GM23338 (cell line): ENCODE results near the gene DAAM1. TPM values are rescaled to one million over a fixed set of nuclear protein-coding genes. Genes with fewer than 3 reads are reported as not detected.

Source experiments
- ATAC-seq: fragments of 200-7000 bp; cut with Tn5 transposase; 3 replicates; pipeline ENCODE4 v1.9.1; 2020
- DNase-seq: peaks from one replicate; pipeline ENCODE4 v3.0.0-alpha.2; 2015; ENCODE audit warnings: low spot score
- H2AFZ ChIP-seq: fragments of 200-600 bp; sonication (generic); 2 replicates; pipeline ENCODE4 v1.8.0; 2016; ENCODE audit warnings: antibody characterized with exemption, mild to moderate bottlenecking, moderate library complexity
- H3F3A ChIP-seq: fragments of 200-600 bp; sonication (generic); replicated peaks from 2 replicates; pipeline ENCODE4 v1.8.0; 2017; ENCODE audit warnings: antibody characterized with exemption, mixed run types, low read depth
- H3K27ac ChIP-seq: fragments of 200-600 bp; sonication (generic); 2 replicates; pipeline ENCODE4 v1.6.1; 2016; ENCODE audit warnings: low read depth
- H3K27me3 ChIP-seq: fragments of 200-600 bp; sonication (generic); 2 replicates; pipeline ENCODE4 v1.8.0; 2016; ENCODE audit warnings: mild to moderate bottlenecking, mixed run types, moderate library complexity; ENCODE audit not compliant: insufficient read depth
- H3K36me3 ChIP-seq: fragments of 200-600 bp; sonication (generic); 2 replicates; pipeline ENCODE4 v1.8.0; 2016; ENCODE audit warnings: mild to moderate bottlenecking; ENCODE audit not compliant: insufficient read depth
- H3K4me1 ChIP-seq: fragments of 200-600 bp; sonication (generic); 2 replicates; pipeline ENCODE4 v1.8.0; 2016; ENCODE audit warnings: mild to moderate bottlenecking, moderate library complexity; ENCODE audit not compliant: insufficient read depth
- H3K4me2 ChIP-seq: fragments of 200-600 bp; sonication (generic); 2 replicates; pipeline ENCODE4 v1.7.1; 2017; ENCODE audit warnings: mixed run types
- H3K4me3 ChIP-seq: fragments of 200-600 bp; sonication (generic); 2 replicates; pipeline ENCODE4 v1.6.1; 2016; ENCODE audit warnings: mixed run types
- H3K79me2 ChIP-seq: fragments of 200-600 bp; sonication (generic); replicated peaks from 2 replicates; pipeline ENCODE4 v1.8.0; 2017; ENCODE audit warnings: mild to moderate bottlenecking; ENCODE audit not compliant: insufficient read depth
- H3K9me2 ChIP-seq: fragments of 200-600 bp; sonication (generic); 2 replicates; pipeline ENCODE4 v1.8.0; 2017; ENCODE audit not compliant: insufficient read depth
- H4K20me1 ChIP-seq: fragments of 200-600 bp; sonication (generic); replicated peaks from 2 replicates; pipeline ENCODE4 v1.8.0; 2017; ENCODE audit warnings: mild to moderate bottlenecking; ENCODE audit not compliant: insufficient read depth
- H3K27ac Mint-ChIP-seq: 2 replicates; pipeline ENCODE4 v1.8.0; 2020; ENCODE audit warnings: inconsistent platforms, mild to moderate bottlenecking, moderate library complexity, mixed read lengths
- H3K27me3 Mint-ChIP-seq: 3 replicates; pipeline ENCODE4 v1.8.0; 2022; ENCODE audit warnings: low read depth, mild to moderate bottlenecking, moderate library complexity, mixed read lengths, inconsistent platforms; ENCODE audit not compliant: insufficient read depth, poor library complexity
- H3K36me3 Mint-ChIP-seq: 3 replicates; pipeline ENCODE4 v1.8.0; 2021; ENCODE audit warnings: low read depth, mild to moderate bottlenecking, inconsistent platforms, moderate library complexity, mixed read lengths
- H3K4me1 Mint-ChIP-seq: 3 replicates; pipeline ENCODE4 v1.8.0; 2020; ENCODE audit warnings: mild to moderate bottlenecking, inconsistent platforms, mixed read lengths
- H3K4me3 Mint-ChIP-seq: 3 replicates; pipeline ENCODE4 v1.8.0; 2021; ENCODE audit warnings: moderate library complexity, mild to moderate bottlenecking, inconsistent platforms, mixed read lengths
- H3K9me3 Mint-ChIP-seq: 3 replicates; pipeline ENCODE4 v1.8.0; 2020; ENCODE audit warnings: moderate library complexity, mild to moderate bottlenecking, inconsistent platforms, mixed read lengths
- CREB1 ChIP-seq: fragments of 250-450 bp; sonication (Bioruptor Pico); IDR thresholded peaks from 2 replicates; pipeline ENCODE4 v1.5.0; 2020; ENCODE audit warnings: low read depth, mild to moderate bottlenecking, moderate library complexity
- CTCF ChIP-seq, 2 experiments: fragments of 200-600 bp in 1 of 2; sonication (generic) in 1 of 2; conservative IDR thresholded peaks; 2 replicates each; pipeline versions ENCODE4 v1.5.1 to v1.6.1; 2016 to 2017; ENCODE audit warnings: antibody characterized with exemption in 2 of 2, low read depth in 2 of 2, mild to moderate bottlenecking in 2 of 2, moderate library complexity in 1 of 2
- EZH2 ChIP-seq: fragments of 200-600 bp; sonication (generic); IDR thresholded peaks from one replicate; pipeline ENCODE4 v1.8.0; 2017; ENCODE audit warnings: antibody characterized with exemption, mild to moderate bottlenecking, low read depth; ENCODE audit not compliant: unreplicated experiment
- JUNB ChIP-seq: IDR thresholded peaks from one replicate; pipeline ENCODE4 v1.6.1; 2016; ENCODE audit warnings: antibody characterized with exemption; ENCODE audit not compliant: unreplicated experiment
- NANOG ChIP-seq: IDR thresholded peaks from 2 replicates; pipeline ENCODE4 v1.6.1; 2016; ENCODE audit warnings: antibody characterized with exemption, borderline replicate concordance
- REST ChIP-seq: IDR thresholded peaks from one replicate; pipeline ENCODE4 v1.6.1; 2018; ENCODE audit warnings: antibody characterized with exemption; ENCODE audit not compliant: unreplicated experiment
- STAT1 ChIP-seq: IDR thresholded peaks from one replicate; pipeline ENCODE4 v1.6.1; 2016; ENCODE audit warnings: antibody characterized with exemption; ENCODE audit not compliant: unreplicated experiment
- ZNF114 ChIP-seq: fragments of 250-450 bp; sonication (Bioruptor Pico); IDR thresholded peaks from 2 replicates; pipeline ENCODE4 v1.5.0; 2020; ENCODE audit warnings: mild to moderate bottlenecking, moderate library complexity
- ZNF331 ChIP-seq: fragments of 250-450 bp; sonication (Bioruptor Pico); IDR thresholded peaks from 2 replicates; pipeline ENCODE4 v1.5.0; 2020; ENCODE audit warnings: low read depth, mild to moderate bottlenecking, moderate library complexity
- ZNF462 ChIP-seq: fragments of 250-450 bp; sonication (Bioruptor Pico); IDR thresholded peaks from 2 replicates; pipeline ENCODE4 v1.5.0; 2020; ENCODE audit warnings: mild to moderate bottlenecking, moderate library complexity
- polyA plus RNA-seq: library from polyadenylated mRNA; unstranded; fragments of >200 nt; fragmentation: Nextera tagmentation; extraction: Ambion mirVana; gene quantifications from 2 replicates; pipeline ENCODE4 v1.2.1, GENCODE V29; 2016
- total RNA-seq: library from RNA; depleted of rRNA; stranded (reverse); fragments of >200 nt; shearing (Covaris generic); gene quantifications from 2 replicates; pipeline ENCODE4 v1.2.3, GENCODE V29; 2014

DAAM1 gene
- total and polyA plus RNA-seq, 2 experiments from 2014 or later = 36.3 to 42.1 TPM

GRCh38 chr14:59268011-59268410, 79.5 kb downstream of the DAAM1 start (continued):
- no peak for TF ChIP-seq CTCF (conservative IDR thresholded peaks at IDR 0.05; ENCODE audit: low read depth in 2 of 2)
- no peak for TF ChIP-seq JUNB

GRCh38 chr14:59268858-59269257, 80.4 kb downstream of the DAAM1 start:
- no peak for TF ChIP-seq JUNB
- TF ChIP-seq CREB1 (CRISPR knock-in tag) = no peak
- no peak for TF ChIP-seq EZH2
- no peak for TF ChIP-seq ZNF462 (CRISPR knock-in tag)
- no peak for TF ChIP-seq ZNF114 (CRISPR knock-in tag)
- TF ChIP-seq ZNF331 (CRISPR knock-in tag) = no peak
- TF ChIP-seq REST = no peak
- no peak for TF ChIP-seq STAT1
- TF ChIP-seq NANOG = no peak

More at GRCh38 chr14:59268858-59269257, 80.4 kb downstream of the DAAM1 start:
- Mint-ChIP-seq H3K4me1 (peaks cover 15% of the 10 kb centered on the region), H3K27ac (no peak overlapping the region), H3K36me3 (peaks cover 3% of the 10 kb centered on the region; the same call in 2 of the 3 replicates), H3K4me3 (no peak overlapping the region), H3K9me3 (no peaks in the 10 kb centered on the region), H3K27me3 (peaks cover 2% of the 10 kb centered on the region)
- Histone ChIP-seq H4K20me1 (no peaks in the 10 kb centered on the region), H3K4me1 (peaks cover 3% of the 10 kb centered on the region; the same call in 1 of the 2 replicates), H3K4me2 (no peak overlapping the region), H3F3A (no peaks in the 10 kb centered on the region), H3K27ac (no peak overlapping the region), H3K36me3 (no peaks in the 10 kb centered on the region), H3K4me3 (no peak overlapping the region), H2AFZ (no peak overlapping the region), H3K79me2 (no peaks in the 10 kb centered on the region), H3K9me2 (no peaks in the 10 kb centered on the region), H3K27me3 (no peaks in the 10 kb centered on the region)
- DNase-seq (no peak), ATAC-seq (no peak)
